ENCODE data around the gene HMGCR. TPM values are rescaled to one million over a fixed set of nuclear protein-coding genes. Genes with fewer than 3 reads are reported as not detected.
"Not testable (repeated sequence)": the region's sequence is repeated elsewhere in the genome, so short reads cannot be mapped to it uniquely, and the experiment has no call there.

The HMGCR gene
- total RNA-seq, 1 experiment from 2014 or later, result 178 TPM

DNA sequence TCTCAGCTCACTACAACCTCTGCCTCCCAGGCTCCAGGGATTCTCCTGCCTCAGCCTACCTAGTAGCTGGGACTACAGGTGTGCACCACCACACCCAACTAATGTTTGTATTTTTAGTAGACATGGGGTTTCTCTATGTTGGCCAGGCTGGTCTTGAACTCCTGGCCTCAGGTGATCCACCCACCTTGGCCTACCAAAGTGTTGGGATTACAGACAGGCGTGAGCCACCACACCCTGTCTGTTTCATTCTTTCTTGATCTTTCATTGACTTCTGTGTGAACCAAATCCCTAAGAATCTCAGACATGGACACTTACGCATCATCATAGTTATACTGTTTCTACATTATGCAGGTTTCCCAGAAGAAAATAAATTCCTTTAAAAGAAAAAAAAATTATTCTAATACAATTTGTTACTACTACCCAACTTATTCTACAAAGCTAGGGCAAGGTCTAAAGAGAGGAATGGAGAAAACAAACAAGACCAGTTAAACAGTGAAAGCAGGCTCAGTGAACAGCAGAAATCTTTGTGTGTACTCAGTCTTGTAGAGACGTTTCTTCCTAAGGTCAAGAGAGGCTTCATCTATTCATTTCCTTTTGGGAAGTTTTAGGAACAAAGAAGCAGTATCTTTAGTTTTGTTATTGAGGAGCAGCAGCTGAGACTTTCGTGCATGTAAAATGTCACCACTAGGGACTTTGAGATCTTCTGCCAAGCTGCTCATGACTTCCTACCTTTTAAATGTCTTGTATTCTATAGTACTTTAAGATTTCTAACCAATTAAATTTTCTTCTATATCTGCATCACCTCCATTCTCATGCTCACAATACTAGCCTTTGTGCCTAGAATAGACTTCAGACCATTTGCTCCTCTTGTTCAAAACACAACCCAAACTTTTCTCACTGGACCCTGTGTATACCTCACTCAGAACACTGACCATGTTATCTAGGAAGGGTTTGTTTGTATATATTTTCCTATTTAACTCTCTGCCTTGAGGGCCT, 5.6 kb upstream of the HMGCR start:
- Histone ChIP-seq H2BK20ac (ENCODE audit: low read depth, low read length, poor library complexity, severe bottlenecking) (no peak overlapping the region), H3K79me1 (ENCODE audit: insufficient read depth, low read depth, low read length, poor library complexity, severe bottlenecking) (no peaks in the 10 kb centered on the region), H3K4ac (ENCODE audit: low read depth, low read length) (no peak overlapping the region), H2BK12ac (ENCODE audit: insufficient read length, low read depth, low read length) (no peak overlapping the region), H2AK5ac (ENCODE audit: insufficient read length, low read length) (no peak overlapping the region), H3K4me2 (ENCODE audit: insufficient read depth, insufficient read length, low read length) (no peak overlapping the region), H3K23me2 (ENCODE audit: insufficient read length, low read depth, low read length, poor library complexity, severe bottlenecking) (no peaks in the 10 kb centered on the region), H3K27ac (ENCODE audit: insufficient read length, low read depth, low read length) (no peak overlapping the region), H4K8ac (replicated peaks; ENCODE audit: insufficient read length, low read depth, low read length) (no peak overlapping the region), H2AFZ (ENCODE audit: low read length) (no peak overlapping the region), H3K4me1 (ENCODE audit: insufficient read depth, low read length) (no peaks in the 10 kb centered on the region; the same call in 1 of the 2 replicates), H2BK15ac (ENCODE audit: low read depth, low read length) (no peak overlapping the region), H3K79me2 (ENCODE audit: insufficient read depth, low read length) (no peaks in the 10 kb centered on the region), H4K5ac (ENCODE audit: insufficient read length, low read depth, low read length) (no peak overlapping the region), H3K9ac (ENCODE audit: extremely low read depth, insufficient read length, low read length) (no peak overlapping the region), H3K23ac (ENCODE audit: insufficient read length, low read depth, low read length) (no peak overlapping the region), H2BK5ac (ENCODE audit: insufficient read length, low read length) (no peak overlapping the region), H3K27me3 (ENCODE audit: insufficient read depth, low read length) (no peaks in the 10 kb centered on the region; the same call in 1 of the 2 replicates), H3T11ph (ENCODE audit: low read length) (no peak overlapping the region), H3K18ac (ENCODE audit: insufficient read length, low read depth, low read length) (no peak overlapping the region), H3K56ac (ENCODE audit: insufficient read length, low read depth, low read length) (no peak overlapping the region), H4K91ac (ENCODE audit: insufficient read length, low read depth, low read length) (no peak overlapping the region), H3K9me3 (ENCODE audit: control insufficient read depth, low read depth, low read length) (no peaks in the 10 kb centered on the region), H3K14ac (ENCODE audit: insufficient read depth, low read length) (no peak overlapping the region), H4K20me1 (ENCODE audit: control insufficient read depth, insufficient read depth, insufficient read length) (no peaks in the 10 kb centered on the region), H2BK120ac (ENCODE audit: low read depth, low read length, poor library complexity, severe bottlenecking) (no peak overlapping the region)
- DNase-seq, result no peak
- Mint-ChIP-seq H3K27ac (no peak overlapping the region), H3K27me3 (ENCODE audit: low read depth) (no peaks in the 10 kb centered on the region), H3K9me3 (peaks cover 0 to 9% of the 10 kb centered on the region in 2 experiments; a peak in 2 of 5 replicates), H3K36me3 (ENCODE audit: insufficient read depth in 1 of 3, low read depth in 3 of 3) (no peaks in the 10 kb centered on the region; a peak in 1 of 7 replicates), H3K4me3 (no peak overlapping the region), H3K4me1 (peaks cover 2 to 5% of the 10 kb centered on the region in 2 experiments; a peak in 2 of 4 replicates)
- TF ChIP-seq, protein P1, sequence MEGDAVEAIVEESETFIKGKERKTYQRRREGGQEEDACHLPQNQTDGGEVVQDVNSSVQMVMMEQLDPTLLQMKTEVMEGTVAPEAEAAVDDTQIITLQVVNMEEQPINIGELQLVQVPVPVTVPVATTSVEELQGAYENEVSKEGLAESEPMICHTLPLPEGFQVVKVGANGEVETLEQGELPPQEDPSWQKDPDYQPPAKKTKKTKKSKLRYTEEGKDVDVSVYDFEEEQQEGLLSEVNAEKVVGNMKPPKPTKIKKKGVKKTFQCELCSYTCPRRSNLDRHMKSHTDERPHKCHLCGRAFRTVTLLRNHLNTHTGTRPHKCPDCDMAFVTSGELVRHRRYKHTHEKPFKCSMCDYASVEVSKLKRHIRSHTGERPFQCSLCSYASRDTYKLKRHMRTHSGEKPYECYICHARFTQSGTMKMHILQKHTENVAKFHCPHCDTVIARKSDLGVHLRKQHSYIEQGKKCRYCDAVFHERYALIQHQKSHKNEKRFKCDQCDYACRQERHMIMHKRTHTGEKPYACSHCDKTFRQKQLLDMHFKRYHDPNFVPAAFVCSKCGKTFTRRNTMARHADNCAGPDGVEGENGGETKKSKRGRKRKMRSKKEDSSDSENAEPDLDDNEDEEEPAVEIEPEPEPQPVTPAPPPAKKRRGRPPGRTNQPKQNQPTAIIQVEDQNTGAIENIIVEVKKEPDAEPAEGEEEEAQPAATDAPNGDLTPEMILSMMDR (conservative IDR thresholded peaks at IDR 0.05), result peak; percentile 35; the same call in 2 of the 3 replicates
- no CpG with 5 or more reads among the region's 4 CpGs for WGBS (ENCODE audit: extremely low coverage, insufficient read length, low lambda C conversion rate)

- not testable (repeated sequence) for H2BK20ac ChIP-seq (ENCODE audit: low read depth, low read length, poor library complexity, severe bottlenecking); H4K5ac ChIP-seq (ENCODE audit: insufficient read length, low read depth, low read length); H3K4me3 Mint-ChIP-seq; H3K18ac ChIP-seq (ENCODE audit: insufficient read length, low read depth, low read length); H2AFZ ChIP-seq (ENCODE audit: low read length); H3K4ac ChIP-seq (ENCODE audit: low read depth, low read length); H2BK120ac ChIP-seq (ENCODE audit: low read depth, low read length, poor library complexity, severe bottlenecking); H3K23me2 ChIP-seq (ENCODE audit: insufficient read length, low read depth, low read length, poor library complexity, severe bottlenecking); H3K14ac ChIP-seq (ENCODE audit: insufficient read depth, low read length); H2BK5ac ChIP-seq (ENCODE audit: insufficient read length, low read length); H3K4me1 Mint-ChIP-seq; H3K79me1 ChIP-seq (ENCODE audit: insufficient read depth, low read depth, low read length, poor library complexity, severe bottlenecking); H3K23ac ChIP-seq (ENCODE audit: insufficient read length, low read depth, low read length); H3K27me3 Mint-ChIP-seq (ENCODE audit: low read depth); H3T11ph ChIP-seq (ENCODE audit: low read length); H3K27ac ChIP-seq (ENCODE audit: insufficient read length, low read depth, low read length); H3K9me3 Mint-ChIP-seq; H3K27ac Mint-ChIP-seq; H2BK15ac ChIP-seq (ENCODE audit: low read depth, low read length); H2AK5ac ChIP-seq (ENCODE audit: insufficient read length, low read length); H4K91ac ChIP-seq (ENCODE audit: insufficient read length, low read depth, low read length); H2BK12ac ChIP-seq (ENCODE audit: insufficient read length, low read depth, low read length); H3K27me3 ChIP-seq (ENCODE audit: insufficient read depth, low read length); DNase-seq; H3K56ac ChIP-seq (ENCODE audit: insufficient read length, low read depth, low read length); H3K4me2 ChIP-seq (ENCODE audit: insufficient read depth, insufficient read length, low read length); H4K20me1 ChIP-seq (ENCODE audit: control insufficient read depth, insufficient read depth, insufficient read length); H3K9ac ChIP-seq (ENCODE audit: extremely low read depth, insufficient read length, low read length); H3K4me1 ChIP-seq (ENCODE audit: insufficient read depth, low read length); H3K36me3 Mint-ChIP-seq (ENCODE audit: insufficient read depth in 1 of 3, low read depth in 3 of 3); H3K9me3 ChIP-seq (ENCODE audit: control insufficient read depth, low read depth, low read length); H4K8ac ChIP-seq (replicated peaks; ENCODE audit: insufficient read length, low read depth, low read length)
- peaks cover 15% of the 10 kb centered on the region for H3K79me2 ChIP-seq (ENCODE audit: insufficient read depth, low read length)
- no CpG with 5 or more reads among the region's 23 CpGs for WGBS (ENCODE audit: extremely low coverage, insufficient read length, low lambda C conversion rate)
Measured at GRCh38 chr5:75333759-75334158, 3.3 kb upstream of the HMGCR start.
